Activated B cell treated with CpG ODN at 0.5 μM for 24 hours (primary cell): ENCODE measurements around the gene IL4. TPM values are rescaled to one million over a fixed set of nuclear protein-coding genes. Genes with fewer than 3 reads are reported as not detected.

Experiments used
- ATAC-seq: fragments of 200-7000 bp; cut with Tn5 transposase; one replicate; pipeline ENCODE4 v1.10.0; 2021; ENCODE audit warnings: low read depth, mild to moderate bottlenecking, moderate library complexity
- CTCF ChIA-PET: fragments of 350-600 bp; sonication (Branson Sonifier 250); formaldehyde crosslinking; loops from one replicate; lab custom pipeline; 2021; ENCODE audit warnings: antibody characterized with exemption; lab: Charles Lee
- POLR2A ChIA-PET: fragments of 350-600 bp; sonication (Branson Sonifier 250); formaldehyde crosslinking; loops from one replicate; lab custom pipeline; 2021; ENCODE audit warnings: antibody characterized with exemption; lab: Charles Lee
- DNase-seq: peaks from one replicate; pipeline ENCODE4 v3.0.0; 2022
- H3K27ac Mint-ChIP-seq: one replicate; pipeline ENCODE4 v1.8.0; 2020; ENCODE audit warnings: mixed read lengths
- H3K27me3 Mint-ChIP-seq: one replicate; pipeline ENCODE4 v1.8.0; 2021; ENCODE audit warnings: mixed read lengths
- H3K36me3 Mint-ChIP-seq: one replicate; pipeline ENCODE4 v1.8.0; 2021; ENCODE audit warnings: low read depth, mixed read lengths
- H3K4me1 Mint-ChIP-seq: one replicate; pipeline ENCODE4 v1.8.0; 2021; ENCODE audit warnings: mixed read lengths
- H3K4me3 Mint-ChIP-seq: one replicate; pipeline ENCODE4 v1.8.0; 2020; ENCODE audit warnings: mild to moderate bottlenecking, mixed read lengths
- H3K9me3 Mint-ChIP-seq: one replicate; pipeline ENCODE4 v1.8.0; 2020; ENCODE audit warnings: mixed read lengths
- intact Hi-C: fragments of 100-400 bp; cut with micrococcal nuclease; formaldehyde crosslinking; loops from one replicate; pipeline ENCODE4 v1.15.1; 2024
- total RNA-seq: library from RNA; stranded (reverse); gene quantifications from 2 replicates; pipeline ENCODE4 v1.2.3, GENCODE V29; 2022
- TF ChIP-seq, protein P1 (sequence below): fragments of 200-600 bp; IDR thresholded peaks from one replicate; pipeline ENCODE4 v1.8.0; 2022; ENCODE audit warnings: antibody characterized with exemption, mild to moderate bottlenecking

IL4 gene
- total RNA-seq, 1 donor from 2014 or later = not detected

DNA sequence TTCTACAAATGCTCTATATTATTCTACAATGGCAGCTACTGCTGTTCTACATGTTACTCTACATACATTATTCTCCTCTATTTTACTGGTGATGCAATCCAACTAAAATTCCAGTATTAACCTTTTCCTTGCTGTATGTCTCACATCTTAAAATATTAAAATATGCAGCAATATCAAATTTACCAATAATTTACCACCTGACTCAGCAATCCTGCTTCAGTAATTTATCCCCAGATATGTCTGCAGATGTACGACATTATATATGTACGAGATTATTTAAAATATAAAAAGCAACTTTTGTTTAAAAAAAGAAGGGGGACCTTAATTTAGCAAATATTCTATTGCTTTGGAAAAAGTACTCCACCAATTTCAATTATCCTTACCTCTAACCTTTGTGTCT lies 52.0 kb downstream of the IL4 start:
- H3K36me3 Mint-ChIP-seq = peaks cover 35% of the 10 kb centered on the region
- H3K4me3 Mint-ChIP-seq = no peak overlapping the region
- ChIA-PET CTCF (interaction anchor here (1.0 kb wide), 1 partner anchor 198 kb away, joined by 3 read pairs; no protein-coding TSS in a partner anchor), POLR2A (no interaction called here)
- no peaks in the 10 kb centered on the region for H3K9me3 Mint-ChIP-seq
- TF ChIP-seq, protein P1, sequence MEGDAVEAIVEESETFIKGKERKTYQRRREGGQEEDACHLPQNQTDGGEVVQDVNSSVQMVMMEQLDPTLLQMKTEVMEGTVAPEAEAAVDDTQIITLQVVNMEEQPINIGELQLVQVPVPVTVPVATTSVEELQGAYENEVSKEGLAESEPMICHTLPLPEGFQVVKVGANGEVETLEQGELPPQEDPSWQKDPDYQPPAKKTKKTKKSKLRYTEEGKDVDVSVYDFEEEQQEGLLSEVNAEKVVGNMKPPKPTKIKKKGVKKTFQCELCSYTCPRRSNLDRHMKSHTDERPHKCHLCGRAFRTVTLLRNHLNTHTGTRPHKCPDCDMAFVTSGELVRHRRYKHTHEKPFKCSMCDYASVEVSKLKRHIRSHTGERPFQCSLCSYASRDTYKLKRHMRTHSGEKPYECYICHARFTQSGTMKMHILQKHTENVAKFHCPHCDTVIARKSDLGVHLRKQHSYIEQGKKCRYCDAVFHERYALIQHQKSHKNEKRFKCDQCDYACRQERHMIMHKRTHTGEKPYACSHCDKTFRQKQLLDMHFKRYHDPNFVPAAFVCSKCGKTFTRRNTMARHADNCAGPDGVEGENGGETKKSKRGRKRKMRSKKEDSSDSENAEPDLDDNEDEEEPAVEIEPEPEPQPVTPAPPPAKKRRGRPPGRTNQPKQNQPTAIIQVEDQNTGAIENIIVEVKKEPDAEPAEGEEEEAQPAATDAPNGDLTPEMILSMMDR = no peak
- H3K27me3 Mint-ChIP-seq = no peaks in the 10 kb centered on the region
- H3K4me1 Mint-ChIP-seq = no peaks in the 10 kb centered on the region
- no peak for ATAC-seq
- H3K27ac Mint-ChIP-seq = no peak overlapping the region
- intact Hi-C loops = no loop called here
- DNase-seq = no peak

DNA sequence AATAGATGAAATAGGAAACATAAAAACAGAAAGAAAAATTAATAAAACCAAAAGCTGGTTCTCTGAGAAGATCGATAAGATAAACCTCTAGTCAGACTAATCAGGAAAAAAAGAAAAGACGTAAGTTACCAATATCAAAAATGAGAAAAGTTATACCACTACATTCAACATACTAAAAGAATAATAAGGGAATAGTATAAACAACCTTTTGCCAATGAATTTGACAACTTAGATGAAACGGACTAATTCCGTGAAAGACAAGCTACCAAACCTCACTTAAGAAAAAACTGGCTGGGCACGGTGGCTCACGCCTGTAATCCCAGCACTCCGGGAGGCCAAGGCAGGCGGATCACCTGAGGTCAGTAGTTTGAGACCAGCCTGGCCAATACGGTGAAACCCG lies 56.1 kb downstream of the IL4 start:
- ChIA-PET POLR2A (no interaction called here), CTCF (no interaction called here)
- TF ChIP-seq, protein P1 = no peak
- Mint-ChIP-seq H3K9me3 (no peaks in the 10 kb centered on the region), H3K27me3 (no peaks in the 10 kb centered on the region), H3K4me3 (no peak overlapping the region), H3K36me3 (peaks cover 28% of the 10 kb centered on the region), H3K4me1 (no peaks in the 10 kb centered on the region), H3K27ac (no peak overlapping the region)
- DNase-seq (no peak), ATAC-seq (no peak)
- intact Hi-C loops = no loop called here

Other genes starting within 250 kb of the IL4 start
- gene IRF1, start 183.2 kb upstream of the IL4 start, total RNA-seq = 126 and 134 TPM in 2 replicates
- not detected in 2 replicates for gene IL5, start 130.5 kb upstream of the IL4 start, total RNA-seq
- gene RAD50, start 117.0 kb upstream of the IL4 start, total RNA-seq = 42.5 and 42.6 TPM in 2 replicates
- gene IL13, start 15.8 kb upstream of the IL4 start, total RNA-seq = 0.27 and 0.75 TPM in 2 replicates
- gene KIF3A, start 63.6 kb downstream of the IL4 start, total RNA-seq = 9.2 and 9.8 TPM in 2 replicates
- 0.44 and 1.5 TPM in 2 replicates for gene CCNI2, start 73.4 kb downstream of the IL4 start, total RNA-seq
- 6.5 and 7.3 TPM in 2 replicates for gene SEPTIN8, start 103.2 kb downstream of the IL4 start, total RNA-seq
- not detected in 2 replicates for gene SOWAHA, start 139.3 kb downstream of the IL4 start, total RNA-seq
- gene SHROOM1, start 156.7 kb downstream of the IL4 start, total RNA-seq = 1.5 and 2.4 TPM in 2 replicates
- gene GDF9, start 192.5 kb downstream of the IL4 start, total RNA-seq = 0.29 and 0.39 TPM in 2 replicates
- 197 and 218 TPM in 2 replicates for gene UQCRQ, start 192.7 kb downstream of the IL4 start, total RNA-seq
- gene LEAP2, start 199.7 kb downstream of the IL4 start, total RNA-seq = 2.5 and 3.3 TPM in 2 replicates